ENCODE data around the gene PCNX3.

Gene PCNX3

GRCh38 chr11:65599955-65600246, 15.7 kb upstream of the PCNX3 start:
- no peak for DNase-seq

GRCh38 chr11:65604258-65604657, 11.3 kb upstream of the PCNX3 start:
- no peak for DNase-seq

GRCh38 chr11:65606876-65607613, 8.5 kb upstream of the PCNX3 start:
- DNase-seq, result no peak

DNA sequence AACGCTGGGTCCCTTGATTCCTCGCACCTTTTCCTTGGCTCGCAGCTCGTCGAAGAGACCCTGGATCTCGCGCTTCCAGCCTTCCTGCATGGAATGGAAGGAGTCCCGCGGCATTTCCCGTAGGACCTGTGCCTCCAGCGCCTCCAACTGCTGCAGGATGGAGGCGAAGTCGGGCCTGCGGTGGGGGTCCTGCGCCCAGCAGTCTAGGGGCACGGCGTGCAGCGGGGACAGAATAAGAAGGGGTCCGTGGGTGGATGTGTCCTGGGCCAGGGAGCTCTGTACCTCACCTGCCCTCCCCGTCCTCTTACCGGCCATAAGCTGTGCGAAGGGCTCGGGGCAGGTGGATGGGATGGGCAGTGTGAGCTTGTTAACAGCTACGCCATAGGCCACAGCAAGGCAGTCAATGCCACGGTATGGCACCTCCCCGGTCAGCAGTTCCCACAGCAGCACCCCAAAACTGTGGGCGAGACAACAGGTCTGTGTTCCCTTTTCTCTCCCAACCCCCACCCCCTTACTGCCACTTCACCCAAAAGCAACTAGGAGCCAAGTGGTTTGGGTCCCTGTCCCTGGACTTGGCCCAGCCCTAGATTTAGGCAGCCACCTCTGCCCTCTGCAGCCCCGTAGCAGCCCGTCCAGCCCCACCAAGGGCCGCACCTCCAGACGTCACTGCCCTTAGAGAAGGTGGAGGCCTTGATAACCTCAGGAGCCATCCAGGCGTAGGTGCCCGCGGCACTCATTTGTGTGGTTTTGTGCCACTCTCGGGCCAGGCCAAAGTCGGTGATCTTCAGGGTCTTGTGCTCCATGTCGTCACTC, 7.8 kb upstream of the PCNX3 start:
- no peak for DNase-seq

- DNase-seq, result no peak
Observed at GRCh38 chr11:65609229-65609628, 6.3 kb upstream of the PCNX3 start.

GRCh38 chr11:65609665-65610064, 5.9 kb upstream of the PCNX3 start:
- DNase-seq, result no peak

DNA sequence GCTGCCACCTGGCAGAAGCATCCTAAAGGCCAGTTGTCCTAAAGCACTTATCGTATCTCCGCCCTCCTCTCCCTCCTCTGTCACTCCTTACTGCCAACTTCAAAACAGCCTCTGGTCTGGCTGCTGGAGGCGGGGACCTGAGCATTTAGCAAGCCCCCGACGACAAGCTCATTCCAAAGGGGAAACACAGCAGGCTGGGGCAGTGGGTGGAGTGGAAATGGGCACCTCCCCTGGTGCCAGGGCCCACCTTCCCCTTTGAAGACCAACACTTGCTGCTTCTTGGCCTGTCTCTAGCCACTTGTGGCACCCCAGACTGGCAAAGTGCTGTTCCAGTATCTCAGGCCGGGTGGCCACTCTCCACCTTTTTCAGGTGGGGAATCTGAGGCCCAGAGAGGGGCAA, 5.2 kb upstream of the PCNX3 start:
- no peak for DNase-seq

DNA sequence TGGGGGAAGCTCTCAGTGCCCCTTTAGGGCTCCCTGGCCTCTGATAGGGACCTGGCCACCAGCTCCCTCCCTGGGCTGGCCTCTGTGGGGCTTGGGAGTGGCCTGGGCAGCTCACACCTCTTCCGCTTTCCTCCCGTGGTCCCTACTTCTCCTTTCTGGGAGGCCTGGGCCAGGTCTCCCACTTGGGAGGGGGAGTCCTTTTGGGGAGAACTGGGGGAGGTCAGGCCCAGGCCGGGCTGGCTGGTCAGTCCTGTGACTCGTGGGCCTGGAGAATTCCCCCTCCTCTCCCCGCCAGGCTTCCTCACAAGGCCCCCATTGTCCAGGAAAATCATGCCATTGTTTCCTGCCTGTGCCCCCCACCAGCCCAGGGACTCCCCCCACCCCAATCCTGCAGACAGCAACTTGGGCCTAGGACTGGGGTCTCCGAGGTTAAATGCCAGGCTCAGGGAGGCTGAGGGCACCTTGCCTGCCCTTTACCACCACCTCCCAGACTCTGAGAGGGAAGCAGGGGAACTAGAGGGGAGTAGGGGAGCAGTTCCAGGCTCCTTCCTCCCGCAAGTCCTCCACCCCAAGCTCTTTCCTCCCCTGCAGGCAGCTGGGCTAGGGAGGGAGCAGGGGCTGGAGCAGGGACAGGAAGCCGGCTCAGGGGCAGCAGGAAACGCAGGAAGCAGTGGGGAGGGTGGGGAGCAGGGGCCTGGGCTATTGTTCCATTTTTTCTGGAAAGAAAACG, 4.4 kb upstream of the PCNX3 start:
- no peak for DNase-seq

- no peak for DNase-seq
Observed at GRCh38 chr11:65611758-65612603, 3.6 kb upstream of the PCNX3 start.

GRCh38 chr11:65612691-65613090, 2.9 kb upstream of the PCNX3 start:
- no peak for DNase-seq

DNA sequence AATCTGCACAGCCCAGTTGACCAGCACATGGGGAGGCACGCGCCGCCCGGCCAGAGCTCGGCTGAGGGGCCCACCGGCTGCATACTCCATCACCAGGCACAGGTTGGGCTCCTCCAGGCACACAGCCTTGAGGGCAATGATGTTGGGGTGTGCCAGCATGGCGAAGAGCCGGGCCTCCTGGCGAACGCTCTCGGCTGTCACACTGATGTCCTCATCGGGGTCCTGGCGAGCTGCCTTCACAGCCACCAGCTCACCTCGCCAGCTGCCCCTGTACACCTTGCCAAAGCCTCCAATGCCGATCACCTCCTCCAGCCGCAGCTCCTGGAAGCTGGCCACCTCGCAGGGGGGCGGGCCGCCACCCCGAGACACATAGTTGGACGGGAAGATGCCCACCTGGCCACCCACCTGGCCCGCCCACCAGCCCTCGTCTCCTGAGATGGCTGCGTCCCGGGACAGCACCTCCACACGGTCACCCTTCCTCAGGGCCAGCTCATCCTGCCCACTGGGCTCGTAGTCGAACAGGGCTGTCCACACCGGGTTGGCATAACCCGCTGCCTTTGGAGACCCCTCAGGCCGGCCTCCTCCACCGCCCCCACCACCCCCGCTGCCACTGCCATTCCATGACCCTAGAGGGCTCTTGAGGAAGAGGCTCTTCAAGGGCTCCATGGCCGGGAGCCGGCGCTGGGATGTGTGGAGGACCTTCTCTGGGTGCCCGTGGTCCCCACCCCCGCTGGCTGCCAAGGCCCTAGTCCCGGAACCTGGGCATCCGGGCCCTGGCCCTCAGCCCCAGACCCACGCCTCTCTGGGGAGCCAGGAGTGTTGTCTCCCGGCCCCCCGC, 2.3 kb upstream of the PCNX3 start:
- no peak for DNase-seq

GRCh38 chr11:65615950-65616574, 486 bp downstream of the PCNX3 start:
- no peak for DNase-seq

DNA sequence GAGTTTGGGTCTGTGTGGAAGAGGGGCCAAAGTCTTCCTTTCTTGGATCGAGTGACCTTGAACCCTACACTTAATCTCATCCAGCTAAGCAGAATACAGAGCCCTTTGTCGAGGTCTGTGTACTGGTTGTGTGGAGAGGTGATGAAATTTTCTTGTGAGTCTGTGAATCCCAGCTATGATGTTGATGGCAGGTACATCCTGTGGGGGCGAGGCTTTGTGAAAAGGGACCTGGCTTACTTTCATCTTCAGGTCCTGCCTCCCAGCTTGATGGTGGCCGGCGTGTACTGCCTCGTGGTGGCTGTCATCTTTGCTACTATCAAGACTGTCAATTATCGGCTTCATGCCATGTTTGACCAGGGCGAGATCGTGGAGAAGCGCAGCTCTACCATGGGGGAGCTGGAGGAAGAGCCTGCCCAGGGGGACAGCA, 1.0 kb downstream of the PCNX3 start:
- DNase-seq, result no peak

DNA sequence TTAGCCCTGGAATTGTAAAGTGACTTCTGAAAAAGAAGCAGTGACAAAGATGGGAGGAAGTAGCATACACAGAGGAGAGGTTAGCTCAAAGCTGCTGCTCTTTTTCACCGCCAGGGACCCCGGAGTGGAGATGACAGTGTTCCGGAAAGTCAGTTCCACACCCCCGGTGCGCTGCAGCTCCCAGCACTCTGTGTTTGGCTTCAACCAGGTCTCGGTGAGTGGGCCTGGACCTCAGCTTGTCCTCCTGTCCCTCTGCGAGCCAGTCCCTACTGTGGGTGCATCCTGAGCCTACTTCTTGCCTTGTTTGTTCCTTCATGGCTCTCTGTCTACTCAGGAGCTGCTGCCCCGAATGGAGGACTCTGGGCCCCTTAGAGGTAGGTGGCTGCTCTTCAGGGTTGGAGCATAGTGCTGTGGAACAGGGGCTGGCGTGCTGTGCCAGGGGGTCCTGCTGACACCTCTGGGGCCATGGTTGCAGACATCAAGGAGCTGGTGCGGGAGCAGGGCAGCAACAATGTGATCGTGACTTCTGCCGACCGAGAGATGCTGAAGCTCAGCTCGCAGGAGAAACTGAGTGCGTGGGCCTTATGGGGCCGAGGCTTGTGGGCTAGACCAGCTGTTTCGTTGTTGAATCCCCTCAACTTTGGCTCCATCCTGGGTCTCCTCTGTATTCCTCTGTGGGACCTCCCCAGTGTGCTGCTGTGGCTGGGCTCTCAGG, 1.7 kb downstream of the PCNX3 start:
- no peak for DNase-seq

DNA sequence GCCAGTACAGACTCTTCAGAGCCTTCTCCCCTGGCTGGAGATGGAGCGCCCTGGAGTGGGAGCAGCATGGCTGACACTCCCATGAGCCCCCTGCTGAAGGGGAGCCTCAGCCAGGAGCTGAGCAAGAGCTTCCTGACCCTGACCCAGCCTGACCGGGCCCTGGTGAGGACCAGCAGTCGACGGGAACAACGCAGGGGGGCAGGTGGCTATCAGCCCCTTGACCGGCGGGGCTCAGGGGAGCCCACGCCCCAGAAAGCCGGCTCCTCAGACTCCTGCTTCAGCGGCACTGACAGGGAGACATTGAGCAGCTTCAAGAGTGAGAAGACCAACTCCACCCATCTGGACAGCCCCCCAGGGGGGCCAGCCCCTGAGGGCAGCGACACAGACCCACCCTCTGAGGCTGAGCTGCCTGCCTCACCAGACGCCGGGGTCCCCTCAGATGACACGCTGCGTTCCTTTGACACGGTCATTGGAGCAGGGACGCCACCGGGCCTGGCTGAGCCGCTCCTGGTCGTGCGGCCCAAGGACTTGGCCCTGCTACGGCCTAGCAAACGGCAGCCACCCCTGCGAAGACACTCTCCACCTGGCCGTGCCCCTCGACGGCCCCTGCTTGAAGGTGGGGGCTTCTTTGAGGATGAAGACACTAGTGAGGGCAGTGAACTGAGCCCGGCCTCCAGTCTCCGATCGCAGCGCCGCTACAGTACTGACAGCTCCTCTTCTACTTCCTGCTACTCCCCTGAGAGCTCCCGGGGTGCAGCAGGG, 2.6 kb downstream of the PCNX3 start:
- no peak for DNase-seq

- DNase-seq, result no peak
Observed at GRCh38 chr11:65618763-65619162, 3.2 kb downstream of the PCNX3 start.

DNA sequence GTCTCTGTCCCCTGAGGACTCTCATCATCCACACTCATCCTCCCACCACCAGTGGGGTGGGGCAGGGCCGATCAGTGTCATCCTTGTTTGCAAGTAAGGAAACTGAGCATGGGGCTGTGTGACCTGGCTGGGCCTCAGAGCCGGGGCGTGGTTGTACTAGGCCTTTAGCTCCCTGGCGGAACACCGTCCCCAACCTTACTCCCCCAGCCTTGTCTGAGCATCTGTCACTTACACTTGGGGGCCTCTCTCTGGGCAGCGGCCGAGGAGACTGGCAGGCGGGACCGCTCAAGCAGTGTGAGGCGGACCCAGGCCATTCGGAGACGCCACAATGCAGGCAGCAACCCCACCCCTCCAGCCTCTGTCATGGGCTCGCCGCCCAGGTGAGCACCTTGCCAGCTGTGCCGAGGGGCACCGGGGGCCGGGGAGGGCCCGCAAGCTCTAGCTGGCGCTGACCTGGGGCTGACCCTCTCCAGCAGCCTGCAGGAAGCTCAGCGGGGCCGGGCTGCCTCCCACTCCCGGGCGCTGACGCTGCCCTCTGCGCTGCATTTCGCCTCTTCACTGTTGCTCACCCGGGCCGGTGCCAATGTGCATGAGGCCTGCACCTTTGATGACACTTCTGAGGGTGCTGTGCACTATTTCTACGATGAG, 3.8 kb downstream of the PCNX3 start:
- DNase-seq, result no peak

DNA sequence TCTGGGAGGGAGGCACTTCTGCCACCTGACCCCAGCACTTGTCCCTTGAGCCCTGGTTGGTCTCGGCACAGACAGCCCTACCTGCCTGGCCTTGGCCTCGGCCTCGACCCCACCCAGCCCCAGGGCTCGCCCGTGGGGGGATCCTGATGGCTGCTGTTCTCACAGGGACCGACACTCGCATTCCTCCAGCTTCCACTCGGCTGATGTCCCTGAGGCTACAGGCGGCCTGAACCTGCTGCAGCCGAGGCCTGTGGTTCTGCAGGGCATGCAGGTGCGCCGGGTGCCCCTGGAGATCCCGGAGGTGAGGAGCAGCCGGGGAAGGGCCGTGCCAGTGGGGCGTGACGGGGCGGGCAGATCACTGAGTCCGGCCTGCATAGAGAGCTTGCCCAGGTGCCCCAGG, 5.1 kb downstream of the PCNX3 start:
- DNase-seq, result no peak

DNA sequence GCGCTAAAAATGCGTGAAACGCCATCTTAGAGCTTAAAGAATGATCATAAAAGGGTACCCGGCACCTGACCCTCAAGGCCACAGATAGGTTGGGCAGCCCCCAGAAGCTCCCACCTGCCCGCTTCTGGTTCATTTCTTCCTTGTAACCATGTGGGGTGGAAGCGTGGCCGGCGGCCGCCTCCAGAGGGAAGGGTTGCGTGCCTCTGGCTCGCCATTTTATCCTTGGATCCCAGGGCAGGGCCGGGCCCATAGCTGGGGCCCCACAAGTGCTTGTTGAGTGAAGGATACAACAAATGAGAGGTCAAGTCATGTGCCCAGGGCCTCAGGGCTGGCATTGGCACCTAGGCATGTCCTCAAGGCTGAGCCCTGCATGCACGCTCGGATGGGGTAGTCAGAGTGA, 5.9 kb downstream of the PCNX3 start:
- no peak for DNase-seq

DNA sequence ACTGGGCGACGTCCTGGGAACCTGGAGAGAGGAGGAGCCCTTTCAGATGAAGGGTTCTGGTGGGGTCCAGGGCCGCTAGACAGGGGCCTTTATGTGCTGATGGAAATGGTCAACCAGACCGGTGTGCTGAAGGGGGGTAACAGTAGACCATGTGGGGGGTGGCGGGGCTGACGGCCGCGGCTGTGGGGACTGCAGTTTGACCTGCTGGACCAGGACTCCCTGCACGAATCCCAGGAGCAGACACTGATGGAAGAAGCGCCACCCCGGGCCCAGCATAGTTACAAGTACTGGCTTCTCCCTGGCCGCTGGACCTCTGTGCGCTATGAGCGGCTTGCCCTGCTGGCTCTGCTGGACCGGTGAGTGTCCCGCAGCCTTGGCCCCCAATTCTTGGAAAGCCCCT, 6.4 kb downstream of the PCNX3 start:
- no peak for DNase-seq
